Loucy (cell line): ENCODE measurements around the gene HPCA.

Source experiments
- H2AFZ ChIP-seq: fragments of 200-600 bp; sonication (generic); 2 replicates; pipeline ENCODE4 v1.6.0; 2016; ENCODE audit warnings: antibody characterized with exemption, mild to moderate bottlenecking, low read length, moderate library complexity
- H3F3A ChIP-seq: fragments of 200-600 bp; 2 replicates; pipeline ENCODE4 v1.6.0; 2016; ENCODE audit warnings: antibody characterized with exemption, low read depth, mild to moderate bottlenecking
- H3K27me3 ChIP-seq: fragments of 200-600 bp; sonication (generic); 2 replicates; pipeline ENCODE4 v1.6.1; 2014; ENCODE audit warnings: low read length, mild to moderate bottlenecking; ENCODE audit not compliant: insufficient read depth, poor library complexity, severe bottlenecking
- H3K36me3 ChIP-seq: fragments of 200-600 bp; sonication (generic); 2 replicates; pipeline ENCODE4 v1.6.1; 2016; ENCODE audit warnings: low read length; ENCODE audit not compliant: insufficient read depth
- H3K4me1 ChIP-seq: fragments of 200-600 bp; sonication (generic); 2 replicates; pipeline ENCODE4 v1.5.1; 2014; ENCODE audit warnings: low read length, mild to moderate bottlenecking; ENCODE audit not compliant: insufficient read depth, poor library complexity, severe bottlenecking
- H3K4me2 ChIP-seq: fragments of 200-600 bp; sonication (generic); 2 replicates; pipeline ENCODE4 v1.6.0; 2014; ENCODE audit warnings: antibody characterized with exemption, low read length, low read depth, mild to moderate bottlenecking; ENCODE audit not compliant: poor library complexity, severe bottlenecking
- H3K4me3 ChIP-seq: fragments of 200-600 bp; sonication (generic); 2 replicates; pipeline ENCODE4 v1.5.1; 2014; ENCODE audit warnings: low read length, mild to moderate bottlenecking, mixed read lengths; ENCODE audit not compliant: poor library complexity, severe bottlenecking
- H3K79me2 ChIP-seq: fragments of 200-600 bp; sonication (generic); 2 replicates; pipeline ENCODE4 v1.6.1; 2014; ENCODE audit warnings: low read length; ENCODE audit not compliant: insufficient read depth
- H3K9ac ChIP-seq: fragments of 200-600 bp; sonication (generic); 2 replicates; pipeline ENCODE4 v1.6.0; 2014; ENCODE audit warnings: mild to moderate bottlenecking, low read depth, low read length, moderate library complexity; ENCODE audit not compliant: poor library complexity, severe bottlenecking
- H3K9me2 ChIP-seq: fragments of 200-600 bp; sonication (generic); replicated peaks from 2 replicates; pipeline ENCODE4 v1.6.1; 2016; ENCODE audit warnings: low read depth, low read length, mixed read lengths
- H3K9me3 ChIP-seq: fragments of 200-600 bp; sonication (generic); 2 replicates; pipeline ENCODE4 v1.6.1; 2014; ENCODE audit warnings: mild to moderate bottlenecking, antibody characterized with exemption, low read length, low read depth; ENCODE audit not compliant: insufficient read depth
- H4K20me1 ChIP-seq: fragments of 200-600 bp; sonication (generic); 2 replicates; pipeline ENCODE4 v1.6.0; 2014; ENCODE audit warnings: antibody characterized with exemption, low read length, mild to moderate bottlenecking; ENCODE audit not compliant: insufficient read depth, poor library complexity, severe bottlenecking
- CTCF ChIP-seq: fragments of 200-600 bp; sonication (generic); conservative IDR thresholded peaks from 2 replicates; pipeline ENCODE4 v1.5.1; 2014; ENCODE audit warnings: mild to moderate bottlenecking, antibody characterized with exemption, low read length
- EZH2phosphoT487 ChIP-seq: fragments of 200-600 bp; IDR thresholded peaks from 2 replicates; pipeline ENCODE4 v1.6.1; 2018; ENCODE audit warnings: antibody characterized with exemption, mild to moderate bottlenecking, moderate library complexity, borderline replicate concordance

HPCA gene

DNA sequence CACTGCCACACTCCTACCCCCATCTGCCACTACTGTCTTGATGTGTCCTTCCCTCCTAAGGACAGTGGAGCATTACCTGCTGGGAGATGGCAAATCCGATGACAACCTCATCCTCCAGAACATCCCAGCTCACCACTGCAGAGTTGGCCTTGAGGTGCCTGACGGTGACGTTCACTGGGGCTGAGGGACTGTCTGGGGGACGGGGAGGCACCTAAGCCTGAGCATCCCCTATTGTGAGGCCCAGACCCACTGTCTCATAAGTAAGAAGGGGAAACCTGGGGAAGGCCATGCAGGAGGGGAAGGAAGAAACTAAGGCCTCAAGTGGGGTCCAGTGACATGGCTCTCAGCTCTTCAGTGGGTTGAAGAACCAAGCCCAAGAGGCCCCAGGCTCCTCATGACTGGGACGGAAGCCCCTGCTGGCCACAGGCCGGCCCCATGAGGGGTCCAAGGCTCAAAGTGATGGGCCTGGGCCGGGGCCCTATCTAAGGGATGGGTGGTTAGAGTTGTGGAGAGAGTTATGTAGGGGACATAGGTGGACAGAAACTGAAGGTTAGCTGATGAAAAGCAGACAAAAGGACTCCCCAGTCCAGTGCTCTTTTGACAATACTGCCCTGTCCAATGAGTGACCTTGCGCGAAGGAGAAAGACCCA, 17.4 kb upstream of the HPCA start:
- Histone ChIP-seq H3K27me3 (no peaks in the 10 kb centered on the region), H3K9me2 (no peaks in the 10 kb centered on the region), H3K9ac (no peak overlapping the region), H3K4me3 (no peak overlapping the region), H4K20me1 (no peaks in the 10 kb centered on the region), H3K4me1 (peaks cover 10% of the 10 kb centered on the region), H3K4me2 (no peak overlapping the region), H3K36me3 (no peaks in the 10 kb centered on the region), H2AFZ (no peak overlapping the region), H3F3A (no peaks in the 10 kb centered on the region), H3K79me2 (no peaks in the 10 kb centered on the region), H3K9me3 (no peaks in the 10 kb centered on the region)
- no peak for TF ChIP-seq EZH2phosphoT487
- no peak for TF ChIP-seq CTCF

DNA sequence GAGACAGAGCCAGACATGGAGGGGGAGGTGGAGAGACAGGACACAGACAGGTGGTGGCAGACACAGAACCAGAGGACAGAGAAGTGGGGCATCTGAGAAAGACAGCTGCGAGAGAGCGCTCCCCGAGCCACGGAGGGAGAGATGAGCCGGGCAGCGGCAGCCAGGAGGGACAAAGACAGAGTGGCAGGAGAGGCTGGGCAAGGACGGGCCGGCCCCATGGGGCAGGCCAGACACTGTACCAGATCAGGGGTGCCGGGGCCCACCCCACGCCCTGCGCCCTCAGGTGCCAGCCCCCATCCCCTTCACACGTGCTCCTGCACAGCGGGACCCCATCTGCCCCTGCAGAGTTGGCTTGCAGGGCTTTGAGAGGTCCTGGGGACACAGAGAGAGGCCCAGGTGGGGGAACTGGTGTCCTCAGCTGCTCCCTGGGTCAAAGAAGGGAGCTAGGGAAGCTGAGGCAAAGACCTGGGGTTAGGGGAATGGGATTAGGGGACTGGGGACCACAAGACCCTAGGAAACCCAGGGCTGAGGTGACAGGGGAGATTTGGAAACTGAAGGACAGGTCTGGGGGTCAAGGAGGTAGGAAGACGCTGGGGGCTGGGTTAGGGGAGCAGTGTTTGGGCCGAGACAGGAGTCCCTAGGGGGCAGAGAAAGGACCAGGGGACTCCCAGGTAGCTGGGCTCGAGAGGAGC, 16.2 kb upstream of the HPCA start:
- Histone ChIP-seq H3K4me2 (no peak overlapping the region), H3K9me3 (no peaks in the 10 kb centered on the region), H4K20me1 (no peaks in the 10 kb centered on the region), H3K4me1 (peaks cover 10% of the 10 kb centered on the region), H3K79me2 (no peaks in the 10 kb centered on the region), H3K9ac (no peak overlapping the region), H2AFZ (no peak overlapping the region), H3K9me2 (no peaks in the 10 kb centered on the region), H3K27me3 (no peaks in the 10 kb centered on the region), H3F3A (no peaks in the 10 kb centered on the region), H3K4me3 (no peak overlapping the region), H3K36me3 (no peaks in the 10 kb centered on the region)
- TF ChIP-seq CTCF = no peak
- TF ChIP-seq EZH2phosphoT487 = no peak

- Histone ChIP-seq H3K79me2 (no peaks in the 10 kb centered on the region), H3K4me1 (peaks cover 10% of the 10 kb centered on the region), H3K9me2 (no peaks in the 10 kb centered on the region), H3F3A (no peaks in the 10 kb centered on the region), H3K9me3 (no peaks in the 10 kb centered on the region), H4K20me1 (no peaks in the 10 kb centered on the region), H3K36me3 (no peaks in the 10 kb centered on the region), H3K4me2 (no peak within 1 kb of the TSS), H3K27me3 (no peaks in the 10 kb centered on the region), H3K9ac (no peak within 1 kb of the TSS), H3K4me3 (no peak within 1 kb of the TSS), H2AFZ (no peak within 1 kb of the TSS)
- TF ChIP-seq CTCF (no peak), EZH2phosphoT487 (no peak)
Measured at GRCh38 chr1:32870615-32871363, 15.5 kb upstream of the HPCA start, which contains the start of gene FNDC5. Gene FNDC5, minus strand, starts transcription at chr1:32870912.
